GM18499 (cell line): ENCODE measurements around the gene MRPS23.

Experiments used
- ATAC-seq: cut with Tn5 transposase; IDR thresholded peaks from one replicate; pipeline ENCODE4 v1.9.1; 2021; ENCODE audit warnings: moderate number of reproducible peaks; ENCODE audit not compliant: insufficient read depth, unreplicated experiment

Gene MRPS23

GRCh38 chr17:57808882-57809281 is 41.0 kb downstream of the MRPS23 start:
- ATAC-seq: no peak

- no peak for ATAC-seq
Measured at GRCh38 chr17:57806167-57806830, 43.5 kb downstream of the MRPS23 start.

- no peak for ATAC-seq
Measured at GRCh38 chr17:57803021-57803420, 46.8 kb downstream of the MRPS23 start.

GRCh38 chr17:57801044-57801711 is 48.7 kb downstream of the MRPS23 start:
- ATAC-seq: no peak

GRCh38 chr17:57794841-57795240 is 55.0 kb downstream of the MRPS23 start:
- ATAC-seq: no peak

- no peak for ATAC-seq
Measured at GRCh38 chr17:57788725-57789124, 61.1 kb downstream of the MRPS23 start.

- ATAC-seq: no peak
Measured at GRCh38 chr17:57785022-57785421, 64.8 kb downstream of the MRPS23 start.
